K562 (cell line): ENCODE results near the gene MTPN. TPM values are rescaled to one million over a fixed set of nuclear protein-coding genes. Genes with fewer than 3 reads are reported as not detected.

ENCODE experiments used
- CBFA2T3 ChIP-seq: fragments of 450-650 bp; IDR thresholded peaks from 2 replicates; pipeline ENCODE4 v1.6.1; 2017
- CTCF ChIP-seq, 3 experiments: IDR thresholded peaks in 2 of 3; conservative IDR thresholded peaks in 1 of 3; 2 replicates each; pipeline ENCODE4 v1.5.1; 2011 to 2012; ENCODE audit warnings: low read length in 3 of 3, mild to moderate bottlenecking in 3 of 3, control low read depth in 2 of 3, improper control_type of control experiment in 1 of 3, inconsistent platforms in 1 of 3, low read depth in 1 of 3, mixed read lengths in 1 of 3, moderate library complexity in 1 of 3; ENCODE audit not compliant: insufficient read depth in 2 of 3
- CUX1 ChIP-seq: fragments of 200-800 bp; sonication (Bioruptor generic); IDR thresholded peaks from 2 replicates; pipeline ENCODE4 v1.6.1; 2016; ENCODE audit warnings: missing genetic modification characterization, missing compliant biosample characterization
- DNMT1 ChIP-seq: fragments of 450-650 bp; IDR thresholded peaks from 2 replicates; pipeline ENCODE4 v1.6.1; 2016; ENCODE audit warnings: antibody characterized with exemption, mild to moderate bottlenecking
- ESRRB ChIP-seq: fragments of 250-450 bp; sonication (Bioruptor Pico); IDR thresholded peaks from 2 replicates; pipeline ENCODE4 v1.5.0; 2020; ENCODE audit warnings: mild to moderate bottlenecking, moderate library complexity, borderline replicate concordance
- FOS ChIP-seq: IDR thresholded peaks from 3 replicates; pipeline ENCODE4 v1.6.1; 2011; ENCODE audit not compliant: insufficient read length; ENCODE audit errors: extremely low read depth
- HNRNPLL ChIP-seq: fragments of 200-400 bp; formaldehyde crosslinking; IDR thresholded peaks from 2 replicates; pipeline ENCODE4 v1.6.1; 2017; ENCODE audit warnings: low read length, low read depth, mild to moderate bottlenecking; ENCODE audit not compliant: poor library complexity, severe bottlenecking
- JUN ChIP-seq, 2 experiments: sonication (generic) in 1 of 2; formaldehyde crosslinking in 1 of 2; IDR thresholded peaks; 2 replicates each; pipeline versions ENCODE4 v1.6.1 to v1.8.0; 2012 to 2022; ENCODE audit warnings: borderline replicate concordance in 2 of 2, mild to moderate bottlenecking in 2 of 2, improper control_type of control experiment in 1 of 2, low read depth in 1 of 2, low read length in 1 of 2, missing genetic modification reagents in 1 of 2
- RCOR1 ChIP-seq, 2 experiments: IDR thresholded peaks; 2 replicates each; pipeline ENCODE4 v1.6.1; 2012; ENCODE audit warnings: low read depth in 2 of 2, low read length in 2 of 2, borderline replicate concordance in 1 of 2, improper control_type of control experiment in 1 of 2
- TARDBP ChIP-seq: fragments of 450-650 bp; IDR thresholded peaks from 2 replicates; pipeline ENCODE4 v1.6.1; 2016
- ZNF232 ChIP-seq: sonication (generic); formaldehyde crosslinking; IDR thresholded peaks from 2 replicates; pipeline ENCODE4 v1.8.0; 2022; ENCODE audit warnings: mild to moderate bottlenecking, missing genetic modification reagents
- ZNF449 ChIP-seq: fragments of 250-450 bp; sonication (Bioruptor Pico); IDR thresholded peaks from 2 replicates; pipeline ENCODE4 v1.8.0; 2022; ENCODE audit warnings: moderate library complexity, mild to moderate bottlenecking, inconsistent platforms
- ZNF766 ChIP-seq: fragments of 200-800 bp; sonication (Bioruptor generic); conservative IDR thresholded peaks from 2 replicates; pipeline ENCODE4 v1.6.1; 2016; ENCODE audit warnings: missing genetic modification characterization, missing compliant biosample characterization
- polyA plus RNA-seq, 8 experiments: library from polyadenylated mRNA; depleted of rRNA in 4 of 8; stranded (reverse) in 5 of 8; unstranded in 3 of 8; fragments of >200 nt; fragmentation: Nextera tagmentation in 2 of 8; fragmentation: Illumina TruSeq in 1 of 8; extraction: Ambion mirVana in 2 of 8; extraction: Trizol in 1 of 8; gene quantifications; 2 replicates each; pipeline versions ENCODE4 v1.2.1 to v1.2.3, GENCODE V29; 2011 to 2014; ENCODE audit warnings: inconsistent platforms in 1 of 8, missing spikeins in 1 of 8
- total RNA-seq, 7 experiments: library from RNA; depleted of rRNA in 6 of 7; stranded (reverse); fragments of >200 nt in 6 of 7; fragmentation: Illumina TruSeq in 2 of 7; extraction: Trizol in 2 of 7; gene quantifications; 2 replicates each; pipeline versions ENCODE4 v1.2.1 to v1.2.3, GENCODE V29; 2011 to 2021; ENCODE audit warnings: low replicate concordance in 1 of 7
- TF ChIP-seq, protein P1 (sequence below): sonication (generic); formaldehyde crosslinking; IDR thresholded peaks from 2 replicates; pipeline ENCODE4 v1.8.0; 2022; ENCODE audit warnings: mild to moderate bottlenecking, missing genetic modification reagents
- TF ChIP-seq, protein P2 (sequence below): sonication (generic); formaldehyde crosslinking; IDR thresholded peaks from 2 replicates; pipeline ENCODE4 v1.8.1; 2023; ENCODE audit warnings: mild to moderate bottlenecking, missing genetic modification reagents

Gene MTPN
- total and polyA plus RNA-seq, 9 of the 15 experiments (the other 6 are each of a cell fraction or from before 2014, with no cell fraction given): 68.5 to 261 (median 156) TPM

DNA sequence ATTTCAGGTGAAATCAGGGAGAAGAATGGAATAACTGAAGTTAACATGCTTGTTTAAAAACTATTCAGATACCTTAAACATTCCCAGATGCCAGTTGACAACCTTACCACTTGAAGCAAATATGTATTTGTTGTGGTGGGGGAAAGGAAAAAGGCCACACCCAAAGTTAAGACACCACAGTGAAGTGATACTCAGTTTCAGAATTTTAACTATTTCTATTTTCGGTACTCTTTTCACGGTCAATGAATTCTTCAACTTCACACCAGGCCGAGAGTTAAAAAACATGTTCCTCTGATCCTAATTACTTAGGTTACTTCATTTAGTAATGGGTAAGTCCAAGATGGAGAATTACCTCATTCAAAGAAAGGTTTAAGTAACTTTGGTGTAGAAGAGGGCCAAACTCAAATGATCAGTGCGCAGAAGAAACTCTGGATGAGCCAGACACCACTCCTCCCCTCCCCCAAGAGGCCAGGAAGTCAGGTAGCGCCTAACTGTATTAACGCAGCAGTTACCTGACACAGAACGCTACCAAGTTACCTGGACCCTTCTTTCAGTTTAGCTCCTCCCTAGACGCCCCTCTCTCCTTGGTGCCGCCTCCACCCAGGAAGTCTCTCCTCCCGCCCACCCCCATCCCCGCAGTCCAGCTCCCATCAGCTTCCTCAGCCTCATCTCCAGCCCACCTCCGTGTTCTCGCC is 700 bp downstream of the MTPN start (continued):
- TF ChIP-seq DNMT1: no peak
- peak; percentile 6 to 31; a peak in 1 of 4 replicates for TF ChIP-seq RCOR1 (IDR thresholded peaks at IDR 0.05; ENCODE audit: borderline replicate concordance in 1 of 2, low read depth in 2 of 2, low read length in 2 of 2)
- TF ChIP-seq CBFA2T3: no peak
- no peak for TF ChIP-seq ZNF232 (CRISPR knock-in tag)
- TF ChIP-seq CTCF (IDR thresholded peaks at IDR 0.05 in 2 of 3, conservative IDR thresholded peaks at IDR 0.05 in 1 of 3; ENCODE audit: insufficient read depth in 2 of 3, low read depth in 1 of 3, low read length in 3 of 3): no peak
- no peak for TF ChIP-seq ESRRB (CRISPR knock-in tag)
- no peak for TF ChIP-seq TARDBP
- TF ChIP-seq, protein P1, sequence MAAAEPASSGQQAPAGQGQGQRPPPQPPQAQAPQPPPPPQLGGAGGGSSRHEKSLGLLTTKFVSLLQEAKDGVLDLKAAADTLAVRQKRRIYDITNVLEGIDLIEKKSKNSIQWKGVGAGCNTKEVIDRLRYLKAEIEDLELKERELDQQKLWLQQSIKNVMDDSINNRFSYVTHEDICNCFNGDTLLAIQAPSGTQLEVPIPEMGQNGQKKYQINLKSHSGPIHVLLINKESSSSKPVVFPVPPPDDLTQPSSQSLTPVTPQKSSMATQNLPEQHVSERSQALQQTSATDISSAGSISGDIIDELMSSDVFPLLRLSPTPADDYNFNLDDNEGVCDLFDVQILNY: 0 out of 2 replicates have a peak, but pooled peaks have one; percentile 49
- TF ChIP-seq FOS: no peak
- no peak for TF ChIP-seq HNRNPLL
- no peak for TF ChIP-seq CUX1
- no peak for TF ChIP-seq JUN (IDR thresholded peaks at IDR 0.05; ENCODE audit: borderline replicate concordance, low read depth, low read length)
- TF ChIP-seq JUN (CRISPR knock-in tag; IDR thresholded peaks at IDR 0.05; ENCODE audit: borderline replicate concordance): no peak
- no peak for TF ChIP-seq ZNF449 (CRISPR knock-in tag)
- TF ChIP-seq ZNF766: peak; percentile 63; the same call in 1 of the 2 replicates
- TF ChIP-seq, protein P2, sequence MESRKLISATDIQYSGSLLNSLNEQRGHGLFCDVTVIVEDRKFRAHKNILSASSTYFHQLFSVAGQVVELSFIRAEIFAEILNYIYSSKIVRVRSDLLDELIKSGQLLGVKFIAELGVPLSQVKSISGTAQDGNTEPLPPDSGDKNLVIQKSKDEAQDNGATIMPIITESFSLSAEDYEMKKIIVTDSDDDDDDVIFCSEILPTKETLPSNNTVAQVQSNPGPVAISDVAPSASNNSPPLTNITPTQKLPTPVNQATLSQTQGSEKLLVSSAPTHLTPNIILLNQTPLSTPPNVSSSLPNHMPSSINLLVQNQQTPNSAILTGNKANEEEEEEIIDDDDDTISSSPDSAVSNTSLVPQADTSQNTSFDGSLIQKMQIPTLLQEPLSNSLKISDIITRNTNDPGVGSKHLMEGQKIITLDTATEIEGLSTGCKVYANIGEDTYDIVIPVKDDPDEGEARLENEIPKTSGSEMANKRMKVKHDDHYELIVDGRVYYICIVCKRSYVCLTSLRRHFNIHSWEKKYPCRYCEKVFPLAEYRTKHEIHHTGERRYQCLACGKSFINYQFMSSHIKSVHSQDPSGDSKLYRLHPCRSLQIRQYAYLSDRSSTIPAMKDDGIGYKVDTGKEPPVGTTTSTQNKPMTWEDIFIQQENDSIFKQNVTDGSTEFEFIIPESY (CRISPR knock-in tag): no peak
